Measurements from ENCODE around the gene FOXO6. TPM values are rescaled to one million over a fixed set of nuclear protein-coding genes. Genes with fewer than 3 reads are reported as not detected.

FOXO6 gene
- total and polyA plus RNA-seq, 7 experiments from 2014 or later = 0.66 to 1.3 TPM; not detected in 5

DNA sequence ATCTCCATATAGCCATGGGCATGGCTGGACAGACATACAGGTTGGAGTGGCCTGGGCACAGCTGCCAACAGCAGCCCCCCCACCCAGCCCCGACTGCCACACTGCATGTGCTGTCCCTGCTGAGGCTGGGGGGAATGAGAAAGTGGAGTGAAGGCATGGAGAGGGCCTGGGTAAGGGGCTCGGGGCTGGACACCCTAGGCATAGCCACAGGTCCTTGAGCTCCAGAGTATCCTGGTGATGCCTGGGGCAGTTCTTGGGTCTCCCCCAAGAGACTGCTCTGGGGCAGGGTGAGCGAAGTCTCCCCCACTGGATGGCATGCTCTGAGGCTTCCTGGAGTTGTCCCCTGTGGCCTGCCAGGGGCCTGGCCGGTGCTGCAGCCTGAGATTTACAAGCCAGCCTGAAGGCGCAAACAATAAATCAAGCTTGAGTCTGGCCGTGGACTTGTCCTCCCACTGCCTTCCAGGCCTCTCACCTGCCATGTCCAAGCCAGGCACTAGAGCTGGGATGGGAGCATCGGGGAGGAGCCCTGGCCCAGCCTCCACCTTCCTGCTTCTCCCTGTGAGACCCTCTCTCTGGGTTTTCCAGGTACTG lies 53.6 kb downstream of the FOXO6 start:
- ChIA-PET CTCF (interaction anchor here (0.7 kb wide), 1 partner anchor 9 kb away, joined by 3 read pairs; no protein-coding TSS in a partner anchor), POLR2A (no interaction called here)
- DNase-seq = no peak
- Histone ChIP-seq H3K36me3 (ENCODE audit: control insufficient read depth in 2 of 3, insufficient read depth in 3 of 3, low read length in 3 of 3) (no peaks in the 10 kb centered on the region), H3K4me1 (ENCODE audit: control insufficient read depth in 2 of 2, insufficient read depth in 2 of 2, low read length in 2 of 2) (no peaks in the 10 kb centered on the region), H3K9me3 (ENCODE audit: control insufficient read depth in 2 of 3, low read length in 3 of 3) (no peaks in the 10 kb centered on the region), H3K4me3 (ENCODE audit: low read length) (no peak overlapping the region), H3K27me3 (ENCODE audit: control insufficient read depth in 2 of 2, insufficient read depth in 2 of 2, low read length in 2 of 2) (no peaks in the 10 kb centered on the region), H3K27ac (ENCODE audit: low read depth, low read length) (no peak overlapping the region)
- Mint-ChIP-seq H3K36me3 (peaks cover 0 to 5% (median 0%) of the 10 kb centered on the region in 5 donors), H3K27ac (no peak overlapping the region), H3K4me3 (no peak overlapping the region), H3K9me3 (peaks cover 0 to 6% (median 0%) of the 10 kb centered on the region in 11 donors), H3K27me3 (peaks cover 2 to 21% (median 9%) of the 10 kb centered on the region in 5 donors), H3K4me1 (peaks cover 0 to 5% (median 0%) of the 10 kb centered on the region in 7 donors)
- ATAC-seq = no peak
- intact Hi-C loops (cut with micrococcal nuclease) = loop anchor here in 1 of 2 donors (5.0 kb wide), 2 partner anchors 93 to 133 kb away; no protein-coding TSS in a partner anchor

DNA sequence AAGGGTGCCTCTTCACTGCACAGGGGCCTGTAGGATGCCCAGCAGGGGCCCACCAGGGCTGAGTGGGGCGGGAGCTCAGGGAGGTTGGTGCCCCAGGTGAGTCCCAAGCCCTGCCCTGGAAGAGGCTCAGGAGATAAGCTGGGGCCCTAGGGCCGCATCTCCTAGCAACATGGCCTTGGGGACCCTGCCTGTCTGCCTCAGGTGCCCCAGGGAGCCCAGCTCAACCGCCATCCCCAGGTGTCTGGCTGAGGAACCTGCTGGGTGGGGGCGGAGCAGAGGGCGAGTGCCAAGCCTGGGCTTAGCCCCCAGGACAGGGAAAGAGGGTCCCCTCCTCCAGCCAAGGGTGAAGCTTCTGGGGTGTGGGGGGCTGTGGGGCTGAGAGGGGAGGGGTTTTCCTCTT lies 54.8 kb downstream of the FOXO6 start:
- Histone ChIP-seq H3K4me3 (ENCODE audit: low read length) (no peak overlapping the region), H3K4me1 (ENCODE audit: control insufficient read depth in 2 of 2, insufficient read depth in 2 of 2, low read length in 2 of 2) (no peaks in the 10 kb centered on the region), H3K27ac (ENCODE audit: low read depth, low read length) (no peak overlapping the region), H3K36me3 (ENCODE audit: control insufficient read depth in 2 of 3, insufficient read depth in 3 of 3, low read length in 3 of 3) (no peaks in the 10 kb centered on the region), H3K27me3 (ENCODE audit: control insufficient read depth in 2 of 2, insufficient read depth in 2 of 2, low read length in 2 of 2) (no peaks in the 10 kb centered on the region), H3K9me3 (ENCODE audit: control insufficient read depth in 2 of 3, low read length in 3 of 3) (no peaks in the 10 kb centered on the region)
- Mint-ChIP-seq H3K27ac (no peak overlapping the region), H3K9me3 (peaks cover 0 to 2% (median 0%) of the 10 kb centered on the region in 11 donors), H3K36me3 (peaks cover 0 to 3% (median 0%) of the 10 kb centered on the region in 5 donors), H3K4me1 (peaks cover 0 to 5% (median 0%) of the 10 kb centered on the region in 7 donors), H3K27me3 (peaks cover 0 to 14% (median 4%) of the 10 kb centered on the region in 5 donors), H3K4me3 (no peak overlapping the region)
- CTCF ChIA-PET = interaction anchor here (0.7 to 1.2 kb wide), 3 partner anchors 9 to 145 kb away, joined by 3 to 4 read pairs (median 3); no protein-coding TSS in a partner anchor
- POLR2A ChIA-PET = no interaction called here
- intact Hi-C loops (cut with micrococcal nuclease) = loop anchor here (2.0 to 5.0 kb wide), 3 partner anchors 94 to 134 kb away; no protein-coding TSS in a partner anchor
- DNase-seq (no peak), ATAC-seq (no peak)

DNA sequence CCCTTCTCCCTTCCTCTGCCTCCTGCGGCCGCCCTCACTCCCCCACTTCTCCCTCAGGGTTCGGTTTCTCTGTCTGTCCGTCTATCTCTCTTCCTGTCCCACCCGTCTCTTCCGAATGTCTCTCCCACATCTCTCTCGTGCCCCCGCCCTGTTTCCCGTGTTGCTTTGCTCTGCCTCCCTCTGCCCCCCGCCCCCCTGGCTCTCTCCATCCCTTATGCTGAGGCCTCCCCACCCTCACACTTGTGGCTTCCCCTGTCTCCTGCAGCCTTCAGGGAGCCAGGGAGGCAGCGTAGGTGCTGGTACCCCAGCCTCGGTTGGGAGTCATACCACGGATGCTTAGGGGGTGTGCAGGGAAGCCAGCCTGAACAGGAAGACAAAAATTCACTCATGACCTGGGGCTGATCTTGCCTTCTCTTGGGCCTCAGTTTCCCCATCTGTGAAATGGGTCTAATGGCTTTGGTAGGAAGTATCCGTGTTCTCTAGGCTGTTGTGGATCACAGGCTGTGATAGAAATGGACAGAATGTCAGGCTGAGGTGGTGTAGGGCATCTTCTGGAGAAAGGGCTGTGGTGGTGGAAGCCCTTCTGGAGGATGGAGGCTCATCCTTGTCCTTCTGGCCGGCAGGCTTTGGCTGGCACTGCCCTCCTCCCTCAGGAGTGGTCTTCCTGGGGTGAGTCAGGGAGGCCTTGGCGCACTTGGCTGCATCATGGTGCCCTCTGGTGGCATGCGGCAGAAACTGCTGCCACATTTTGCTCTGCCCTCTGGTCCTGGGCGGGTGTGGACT lies 55.5 kb downstream of the FOXO6 start:
- intact Hi-C loops (cut with micrococcal nuclease) = loop anchor here (1.0 to 5.0 kb wide), 6 partner anchors 55 to 148 kb away; partner anchors contain the start of gene FOXO6 (in 1 of the 2)
- ChIA-PET POLR2A (no interaction called here), CTCF (interaction anchor here (0.6 to 1.3 kb wide), 7 partner anchors 10 to 153 kb away, joined by 3 to 4 read pairs (median 3); no protein-coding TSS in a partner anchor)
- no peak overlapping the region for H3K27ac ChIP-seq (ENCODE audit: low read depth, low read length)
- Mint-ChIP-seq H3K27ac (no peak overlapping the region), H3K9me3 (peaks cover 0 to 2% (median 0%) of the 10 kb centered on the region in 11 donors), H3K4me3 (no peak overlapping the region), H3K27me3 (peaks cover 0 to 14% (median 4%) of the 10 kb centered on the region in 5 donors), H3K36me3 (no peaks in the 10 kb centered on the region), H3K4me1 (peaks cover 0 to 5% (median 0%) of the 10 kb centered on the region in 7 donors)
- H3K9me3 ChIP-seq (ENCODE audit: control insufficient read depth in 2 of 3, low read length in 3 of 3) = no peaks in the 10 kb centered on the region
- H3K4me3 ChIP-seq (ENCODE audit: low read length) = no peak overlapping the region
- peak; percentile 77 for ATAC-seq
- no peaks in the 10 kb centered on the region for H3K27me3 ChIP-seq (ENCODE audit: control insufficient read depth in 2 of 2, insufficient read depth in 2 of 2, low read length in 2 of 2)
- no peaks in the 10 kb centered on the region for H3K36me3 ChIP-seq (ENCODE audit: control insufficient read depth in 2 of 3, insufficient read depth in 3 of 3, low read length in 3 of 3)
- H3K4me1 ChIP-seq (ENCODE audit: control insufficient read depth in 2 of 2, insufficient read depth in 2 of 2, low read length in 2 of 2) = no peaks in the 10 kb centered on the region
- DNase-seq = peak; percentile 10 to 65 (median 51)

DNA sequence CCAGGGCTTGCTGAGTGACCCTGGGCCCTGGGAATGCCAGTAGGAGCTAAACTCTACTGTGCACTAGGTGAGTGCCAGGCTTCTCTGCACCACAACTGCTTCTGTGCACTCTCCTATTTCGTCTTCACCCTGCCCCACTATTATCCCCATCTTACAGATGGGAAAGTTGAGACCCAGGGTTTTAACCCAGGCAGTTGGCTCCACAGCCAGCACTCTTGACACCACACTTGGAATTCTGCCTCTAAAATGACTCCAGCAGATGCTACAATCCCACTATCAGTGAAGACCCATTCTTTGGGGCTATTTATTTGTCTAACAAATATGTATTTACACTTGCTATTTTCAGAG lies 56.1 kb downstream of the FOXO6 start:
- no peak for ATAC-seq
- Mint-ChIP-seq H3K36me3 (no peaks in the 10 kb centered on the region), H3K27me3 (peaks cover 0 to 19% (median 4%) of the 10 kb centered on the region in 5 donors), H3K27ac (no peak overlapping the region), H3K4me3 (no peak overlapping the region), H3K9me3 (peaks cover 0 to 1% (median 0%) of the 10 kb centered on the region in 11 donors), H3K4me1 (peaks cover 0 to 5% (median 0%) of the 10 kb centered on the region in 7 donors)
- Histone ChIP-seq H3K36me3 (ENCODE audit: control insufficient read depth in 2 of 3, insufficient read depth in 3 of 3, low read length in 3 of 3) (no peaks in the 10 kb centered on the region), H3K4me1 (ENCODE audit: control insufficient read depth in 2 of 2, insufficient read depth in 2 of 2, low read length in 2 of 2) (no peaks in the 10 kb centered on the region), H3K27ac (ENCODE audit: low read depth, low read length) (no peak overlapping the region), H3K27me3 (ENCODE audit: control insufficient read depth in 2 of 2, insufficient read depth in 2 of 2, low read length in 2 of 2) (no peaks in the 10 kb centered on the region), H3K4me3 (ENCODE audit: low read length) (no peak overlapping the region), H3K9me3 (ENCODE audit: control insufficient read depth in 2 of 3, low read length in 3 of 3) (no peaks in the 10 kb centered on the region)
- DNase-seq = no peak
- CTCF ChIA-PET = interaction anchor here (0.6 to 1.6 kb wide), 12 partner anchors 9 to 380 kb away, joined by 3 to 6 read pairs (median 3); no protein-coding TSS in a partner anchor
- POLR2A ChIA-PET = no interaction called here
- intact Hi-C loops (cut with micrococcal nuclease) = loop anchor here (1.0 to 5.0 kb wide), 6 partner anchors 56 to 149 kb away; partner anchors contain the start of gene FOXO6 (in 1 of the 2)

DNA sequence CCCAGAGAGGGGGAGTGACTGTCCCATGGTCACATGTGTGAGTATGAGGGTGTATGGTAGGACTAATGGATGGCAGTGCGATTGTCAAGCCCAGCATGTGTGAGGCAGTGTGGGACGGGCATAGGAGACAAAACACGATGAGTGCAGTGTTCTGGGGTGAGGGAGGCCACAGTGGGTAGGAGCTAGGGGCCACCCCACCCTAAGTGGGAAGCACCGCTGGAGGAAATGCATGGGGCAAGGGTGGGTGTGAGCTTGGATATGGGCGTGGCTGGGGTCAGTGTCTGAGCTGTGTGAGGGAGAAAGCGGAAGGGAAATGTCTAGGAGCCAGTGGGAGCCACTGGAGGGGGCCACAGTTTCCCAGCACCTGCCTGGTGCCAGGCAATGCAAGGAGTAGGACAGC lies 56.5 kb downstream of the FOXO6 start:
- Histone ChIP-seq H3K9me3 (ENCODE audit: control insufficient read depth in 2 of 3, low read length in 3 of 3) (no peaks in the 10 kb centered on the region), H3K27me3 (ENCODE audit: control insufficient read depth in 2 of 2, insufficient read depth in 2 of 2, low read length in 2 of 2) (no peaks in the 10 kb centered on the region), H3K36me3 (ENCODE audit: control insufficient read depth in 2 of 3, insufficient read depth in 3 of 3, low read length in 3 of 3) (no peaks in the 10 kb centered on the region), H3K4me1 (ENCODE audit: control insufficient read depth in 2 of 2, insufficient read depth in 2 of 2, low read length in 2 of 2) (no peaks in the 10 kb centered on the region), H3K4me3 (ENCODE audit: low read length) (no peak overlapping the region), H3K27ac (ENCODE audit: low read depth, low read length) (no peak overlapping the region)
- intact Hi-C loops (cut with micrococcal nuclease) = loop anchor here (1.0 to 5.0 kb wide), 6 partner anchors 56 to 149 kb away; partner anchors contain the start of gene FOXO6 (in 1 of the 2)
- Mint-ChIP-seq H3K4me1 (peaks cover 0 to 5% (median 0%) of the 10 kb centered on the region in 7 donors), H3K4me3 (no peak overlapping the region), H3K36me3 (no peaks in the 10 kb centered on the region), H3K9me3 (no peaks in the 10 kb centered on the region), H3K27me3 (peaks cover 0 to 17% (median 0%) of the 10 kb centered on the region in 5 donors), H3K27ac (no peak overlapping the region)
- ATAC-seq (no peak), DNase-seq (no peak)
- ChIA-PET POLR2A (no interaction called here), CTCF (interaction anchor here (0.6 to 1.6 kb wide), 11 partner anchors 9 to 380 kb away, joined by 3 to 6 read pairs (median 3); no protein-coding TSS in a partner anchor)

DNA sequence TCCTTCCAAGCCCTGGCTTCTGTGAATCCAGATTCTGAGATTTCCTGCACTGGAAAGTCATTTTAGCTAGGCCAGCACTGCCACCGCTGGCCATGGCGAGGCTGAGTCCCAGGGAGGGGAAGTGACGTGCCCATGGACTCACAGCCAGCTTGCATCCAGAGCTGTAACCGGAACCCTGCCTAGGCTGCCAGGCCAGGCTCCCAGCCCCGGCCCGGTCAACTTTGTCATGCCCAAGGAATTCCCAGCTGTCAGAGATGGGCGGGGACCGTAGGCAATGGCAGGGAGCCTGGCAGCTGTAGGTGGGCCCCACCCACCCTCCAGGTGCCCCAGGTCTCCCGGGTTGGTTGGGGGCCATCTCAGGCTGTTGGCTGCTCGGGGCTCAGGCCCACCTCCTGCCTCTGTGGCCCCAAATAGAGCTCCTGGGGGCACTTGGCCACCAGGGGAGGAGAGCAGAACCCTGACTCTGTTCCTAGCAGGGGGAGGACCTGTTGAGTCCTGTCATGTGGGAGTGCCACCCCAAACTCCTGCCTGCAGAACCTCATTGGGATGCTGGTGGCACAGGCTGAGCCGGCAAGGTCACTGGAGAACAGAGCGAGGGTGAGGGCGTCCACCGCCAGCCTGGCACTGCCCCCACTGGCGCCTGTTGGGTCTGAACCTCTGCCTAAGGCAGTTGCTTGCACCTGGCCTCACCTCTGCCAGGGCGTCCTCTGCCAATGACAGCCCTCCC lies 57.8 kb downstream of the FOXO6 start:
- no peaks in the 10 kb centered on the region for H3K4me1 ChIP-seq (ENCODE audit: control insufficient read depth in 2 of 2, insufficient read depth in 2 of 2, low read length in 2 of 2)
- ChIA-PET CTCF (interaction anchor here (0.9 to 1.6 kb wide), 2 partner anchors 136 to 150 kb away, joined by 4 to 6 read pairs; no protein-coding TSS in a partner anchor), POLR2A (no interaction called here)
- peaks cover 0 to 5% (median 0%) of the 10 kb centered on the region in 7 donors for H3K4me1 Mint-ChIP-seq
- H3K9me3 Mint-ChIP-seq = no peaks in the 10 kb centered on the region
- no peak overlapping the region for H3K27ac Mint-ChIP-seq
- H3K4me3 Mint-ChIP-seq = no peak overlapping the region
- H3K27me3 ChIP-seq (ENCODE audit: control insufficient read depth in 2 of 2, insufficient read depth in 2 of 2, low read length in 2 of 2) = no peaks in the 10 kb centered on the region
- no peak overlapping the region for H3K27ac ChIP-seq (ENCODE audit: low read depth, low read length)
- no peaks in the 10 kb centered on the region for H3K9me3 ChIP-seq (ENCODE audit: control insufficient read depth in 2 of 3, low read length in 3 of 3)
- ATAC-seq = no peak
- DNase-seq = no peak
- intact Hi-C loops (cut with micrococcal nuclease) = loop anchor here in 1 of 2 donors (5.0 kb wide), 2 partner anchors 97 to 137 kb away; no protein-coding TSS in a partner anchor
- peaks cover 0 to 17% (median 0%) of the 10 kb centered on the region in 5 donors for H3K27me3 Mint-ChIP-seq
- H3K36me3 Mint-ChIP-seq = no peaks in the 10 kb centered on the region
- H3K36me3 ChIP-seq (ENCODE audit: control insufficient read depth in 2 of 3, insufficient read depth in 3 of 3, low read length in 3 of 3) = no peaks in the 10 kb centered on the region
- H3K4me3 ChIP-seq (ENCODE audit: low read length) = no peak overlapping the region

Measured in naive thymus-derived CD4-positive, alpha-beta T cell (primary cell).